ENCODE results near the gene DUSP12.

- TF ChIP-seq POLR2A (IDR thresholded peaks at IDR 0.05; ENCODE audit: low read length) (no peak), GATA1 (IDR thresholded peaks at IDR 0.05; ENCODE audit: low read depth, low read length) (no peak)
These were observed 30.8 kb upstream of the DUSP12 start for GRCh38 chr1:161718559-161719324.
